Lower leg skin (tissue), 3 donors: ENCODE data around the gene TMEM181.

Experiments used
- CTCF ChIP-seq, 3 donors: fragments of 450-650 bp; IDR thresholded peaks; one replicate each; pipeline ENCODE4 v1.5.1; 2016; ENCODE audit warnings: antibody characterized with exemption in 3 of 3, mild to moderate bottlenecking in 3 of 3, moderate library complexity in 2 of 3
- POLR2A ChIP-seq, 2 donors: fragments of 450-650 bp; IDR thresholded peaks; one replicate each; pipeline ENCODE4 v1.6.1; 2016 to 2017; ENCODE audit warnings: antibody characterized with exemption in 2 of 2, mild to moderate bottlenecking in 1 of 2, moderate library complexity in 1 of 2

- TF ChIP-seq CTCF (IDR thresholded peaks at IDR 0.05), result no peak
- TF ChIP-seq POLR2A (IDR thresholded peaks at IDR 0.05), result no peak
Measured at GRCh38 chr6:158666628-158667359, 106.9 kb downstream of the TMEM181 start.
